ENCODE measurements around the gene ELAVL1.
"Not testable (repeated sequence)": the region's sequence is repeated elsewhere in the genome, so short reads cannot be mapped to it uniquely, and the experiment has no call there.

Gene ELAVL1

DNA sequence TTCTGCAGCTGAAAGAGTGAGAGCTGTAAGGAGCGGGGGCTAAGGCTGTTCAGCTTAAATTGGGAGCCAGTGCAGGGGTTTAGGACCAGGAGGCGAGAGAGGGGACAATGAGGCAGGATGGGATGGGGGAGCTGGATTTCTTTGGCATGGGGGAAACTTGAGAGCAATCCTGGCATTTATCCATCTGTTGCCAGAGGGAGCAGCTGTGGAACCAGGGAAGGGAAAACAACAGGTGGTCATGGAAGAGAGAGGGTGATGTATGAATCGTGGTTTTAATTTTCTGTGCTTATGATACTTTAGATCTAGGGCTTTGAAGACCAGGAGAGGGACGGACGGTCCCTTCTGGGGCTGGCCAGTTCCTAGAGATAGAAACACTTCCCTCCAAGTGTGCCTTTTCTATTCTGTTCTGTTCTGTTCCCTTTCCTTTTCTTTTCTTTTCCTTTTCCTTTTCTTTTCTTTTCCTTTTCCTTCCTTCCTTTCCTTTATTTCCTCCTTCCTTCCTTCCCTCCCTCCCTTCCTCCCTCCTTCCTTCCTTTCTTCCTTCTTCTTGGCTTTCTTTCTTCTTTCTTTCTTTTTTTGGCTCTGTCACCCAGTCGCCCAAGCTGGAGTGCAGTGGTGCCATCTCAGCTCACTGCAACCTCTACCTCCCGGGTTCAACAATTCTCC is 31.1 kb upstream of the ELAVL1 start:
- H2BK120ac ChIP-seq (ENCODE audit: low read depth, low read length) = no peak overlapping the region
- no CpG with 5 or more reads among the region's 7 CpGs for WGBS (ENCODE audit: extremely low coverage, insufficient coverage, low lambda C conversion rate)
- H3K18ac ChIP-seq (ENCODE audit: low read length) = no peak overlapping the region
- H3K23ac ChIP-seq (ENCODE audit: low read length) = no peak overlapping the region
- H3K79me2 ChIP-seq (ENCODE audit: control insufficient read depth, insufficient read depth, low read length) = no peaks in the 10 kb centered on the region
- H3K4me1 ChIP-seq (ENCODE audit: control insufficient read depth, low read depth, low read length) = no peaks in the 10 kb centered on the region
- H4K5ac ChIP-seq (ENCODE audit: low read length) = no peak overlapping the region
- H3K56ac ChIP-seq (ENCODE audit: low read length) = no peak overlapping the region
- H3K79me1 ChIP-seq (ENCODE audit: low read length) = no peaks in the 10 kb centered on the region
- DNase-seq = no peak
- no peak overlapping the region for H3K4me3 ChIP-seq (ENCODE audit: low read length)
- no peak overlapping the region for H3K4ac ChIP-seq (ENCODE audit: low read depth, low read length)
- no peak overlapping the region for H2BK15ac ChIP-seq (replicated peaks; ENCODE audit: low read depth)
- H3K4me2 ChIP-seq (ENCODE audit: low read length) = no peak overlapping the region
- no peak overlapping the region for H2AK5ac ChIP-seq (ENCODE audit: low read length)
- H3K27ac ChIP-seq (ENCODE audit: low read depth, low read length) = no peak overlapping the region
- no peak overlapping the region for H3K9ac ChIP-seq (ENCODE audit: low read length)
- H2BK5ac ChIP-seq (ENCODE audit: low read length) = no peak overlapping the region
- no peak overlapping the region for H4K8ac ChIP-seq (ENCODE audit: low read depth, low read length)
- no peaks in the 10 kb centered on the region for H3K27me3 ChIP-seq (ENCODE audit: insufficient read depth, low read length, poor library complexity)
- no peaks in the 10 kb centered on the region for H3K36me3 ChIP-seq (ENCODE audit: control insufficient read depth, insufficient read depth, low read length)

DNA sequence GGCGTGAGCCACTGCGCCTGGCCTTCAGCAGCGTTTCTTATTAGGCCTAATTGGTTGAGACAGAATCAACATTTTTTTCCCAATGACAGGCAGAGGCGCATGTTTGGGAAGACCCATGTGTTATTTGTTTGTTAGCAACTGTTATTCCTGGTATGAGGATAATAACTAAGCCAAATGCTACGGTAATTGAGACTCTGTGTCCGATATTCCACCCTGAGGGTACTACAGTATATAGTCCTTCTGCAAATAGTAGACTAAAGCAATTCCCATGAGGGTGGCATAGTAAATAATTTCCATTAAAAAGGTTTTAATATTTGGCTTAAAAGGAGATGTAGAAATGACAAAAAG is 28.7 kb upstream of the ELAVL1 start:
- Histone ChIP-seq H4K5ac (ENCODE audit: low read length) (no peak overlapping the region), H3K18ac (ENCODE audit: low read length) (no peak overlapping the region), H3K27ac (ENCODE audit: low read depth, low read length) (no peak overlapping the region), H3K79me1 (ENCODE audit: low read length) (no peaks in the 10 kb centered on the region), H4K8ac (ENCODE audit: low read depth, low read length) (no peak overlapping the region), H3K4ac (ENCODE audit: low read depth, low read length) (no peak overlapping the region), H2BK15ac (replicated peaks; ENCODE audit: low read depth) (no peak overlapping the region), H3K4me3 (ENCODE audit: low read length) (no peak overlapping the region), H2AK5ac (ENCODE audit: low read length) (no peak overlapping the region), H3K4me1 (ENCODE audit: control insufficient read depth, low read depth, low read length) (no peaks in the 10 kb centered on the region), H3K23ac (ENCODE audit: low read length) (no peak overlapping the region), H3K9ac (ENCODE audit: low read length) (no peak overlapping the region), H3K36me3 (ENCODE audit: control insufficient read depth, insufficient read depth, low read length) (no peaks in the 10 kb centered on the region), H3K79me2 (ENCODE audit: control insufficient read depth, insufficient read depth, low read length) (no peaks in the 10 kb centered on the region), H3K4me2 (ENCODE audit: low read length) (no peak overlapping the region), H3K56ac (ENCODE audit: low read length) (peak overlapping the region; percentile 42), H2BK5ac (ENCODE audit: low read length) (no peak overlapping the region), H2BK120ac (ENCODE audit: low read depth, low read length) (no peak overlapping the region), H3K27me3 (ENCODE audit: insufficient read depth, low read length, poor library complexity) (no peaks in the 10 kb centered on the region)
- no peak for DNase-seq
- WGBS (ENCODE audit: extremely low coverage, insufficient coverage, low lambda C conversion rate) = no CpG with 5 or more reads among the region's 6 CpGs

DNA sequence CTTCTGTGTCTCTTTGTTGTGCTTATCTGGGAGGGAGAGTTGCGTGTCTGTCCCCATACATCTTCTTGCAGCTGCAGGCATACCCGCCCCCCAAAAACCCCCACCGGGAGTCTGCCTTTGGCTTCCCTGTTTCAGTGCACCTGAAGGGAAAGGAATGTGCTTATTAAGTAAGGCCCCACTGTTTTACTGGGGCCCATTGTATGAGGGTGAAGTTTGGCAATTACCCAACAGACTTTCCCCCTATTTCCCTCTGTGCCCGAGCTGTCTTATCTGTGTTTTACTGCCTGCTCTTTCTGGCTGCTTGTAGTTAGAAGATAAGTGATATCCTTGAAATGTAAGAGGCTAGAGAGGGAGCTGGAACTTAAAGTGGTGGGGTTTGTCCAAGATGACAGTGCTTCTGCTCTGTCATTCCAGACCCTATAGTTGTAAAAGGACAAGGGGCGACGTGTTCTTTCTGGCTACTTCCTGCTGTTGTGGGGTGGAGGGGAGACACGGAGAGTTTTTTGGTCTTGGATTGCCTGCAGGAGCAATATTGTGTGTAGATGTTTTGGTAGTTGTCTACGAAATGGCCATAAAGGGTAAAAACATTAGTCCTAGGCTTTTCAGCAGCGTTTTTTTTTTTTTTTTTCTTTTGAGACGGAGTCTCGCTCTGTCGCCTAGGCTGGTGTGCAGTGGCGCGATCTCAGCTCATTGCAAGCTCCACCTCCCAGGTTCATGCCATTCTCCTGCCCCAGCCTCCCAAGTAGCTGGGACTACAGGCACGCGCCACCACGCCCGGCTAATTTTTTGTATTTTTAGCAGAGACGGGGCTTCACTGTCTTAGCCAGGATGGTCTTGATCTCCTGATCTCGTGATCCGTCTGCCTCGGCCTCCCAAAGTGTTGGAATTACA is 28.1 kb upstream of the ELAVL1 start:
- not testable (repeated sequence) for H4K5ac ChIP-seq (ENCODE audit: low read length); H2BK5ac ChIP-seq (ENCODE audit: low read length); H2BK120ac ChIP-seq (ENCODE audit: low read depth, low read length); H3K4me3 ChIP-seq (ENCODE audit: low read length); H2BK15ac ChIP-seq (replicated peaks; ENCODE audit: low read depth); H3K36me3 ChIP-seq (ENCODE audit: control insufficient read depth, insufficient read depth, low read length); H3K27me3 ChIP-seq (ENCODE audit: insufficient read depth, low read length, poor library complexity); H3K79me1 ChIP-seq (ENCODE audit: low read length); H3K79me2 ChIP-seq (ENCODE audit: control insufficient read depth, insufficient read depth, low read length); H3K18ac ChIP-seq (ENCODE audit: low read length); H3K9ac ChIP-seq (ENCODE audit: low read length); H2AK5ac ChIP-seq (ENCODE audit: low read length); H3K4me2 ChIP-seq (ENCODE audit: low read length); H3K4me1 ChIP-seq (ENCODE audit: control insufficient read depth, low read depth, low read length); H4K8ac ChIP-seq (ENCODE audit: low read depth, low read length); H3K23ac ChIP-seq (ENCODE audit: low read length); H3K4ac ChIP-seq (ENCODE audit: low read depth, low read length)
- H3K27ac ChIP-seq (ENCODE audit: low read depth, low read length) = peak overlapping the region; percentile 72
- DNase-seq = peak; percentile 38
- peak overlapping the region; percentile 79 for H3K56ac ChIP-seq (ENCODE audit: low read length)
- WGBS (ENCODE audit: extremely low coverage, insufficient coverage, low lambda C conversion rate) = no CpG with 5 or more reads among the region's 22 CpGs

DNA sequence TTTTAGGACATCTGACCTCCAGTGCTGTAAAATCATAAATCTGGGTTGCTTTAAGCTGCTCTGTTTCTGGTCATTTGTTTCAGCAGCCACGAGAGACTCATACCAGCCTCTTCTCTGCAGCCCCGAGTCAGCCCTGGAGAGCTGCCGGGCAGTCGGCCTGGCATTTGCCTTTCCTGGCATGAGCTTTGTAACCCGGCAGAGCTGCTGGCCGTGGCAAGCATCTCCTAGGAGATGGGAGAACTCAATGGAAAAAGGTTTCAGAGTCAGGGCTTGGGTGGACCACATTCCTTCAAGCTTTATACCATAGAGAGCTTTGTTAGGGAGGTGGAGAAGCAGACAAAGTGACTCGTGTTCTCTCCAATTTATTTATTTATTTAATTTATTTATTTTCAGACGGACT is 25.5 kb upstream of the ELAVL1 start:
- Histone ChIP-seq H4K8ac (ENCODE audit: low read depth, low read length) (no peak overlapping the region), H2BK15ac (replicated peaks; ENCODE audit: low read depth) (no peak overlapping the region), H2BK5ac (ENCODE audit: low read length) (no peak overlapping the region), H3K27ac (ENCODE audit: low read depth, low read length) (no peak overlapping the region), H3K56ac (ENCODE audit: low read length) (no peak overlapping the region), H3K4ac (ENCODE audit: low read depth, low read length) (no peak overlapping the region), H3K36me3 (ENCODE audit: control insufficient read depth, insufficient read depth, low read length) (no peaks in the 10 kb centered on the region), H3K18ac (ENCODE audit: low read length) (no peak overlapping the region), H2AK5ac (ENCODE audit: low read length) (no peak overlapping the region), H3K23ac (ENCODE audit: low read length) (no peak overlapping the region), H3K4me3 (ENCODE audit: low read length) (no peak overlapping the region), H3K79me1 (ENCODE audit: low read length) (no peaks in the 10 kb centered on the region), H3K27me3 (ENCODE audit: insufficient read depth, low read length, poor library complexity) (no peaks in the 10 kb centered on the region), H2BK120ac (ENCODE audit: low read depth, low read length) (no peak overlapping the region), H3K9ac (ENCODE audit: low read length) (no peak overlapping the region), H4K5ac (ENCODE audit: low read length) (no peak overlapping the region), H3K4me1 (ENCODE audit: control insufficient read depth, low read depth, low read length) (no peaks in the 10 kb centered on the region), H3K4me2 (ENCODE audit: low read length) (no peak overlapping the region), H3K79me2 (ENCODE audit: control insufficient read depth, insufficient read depth, low read length) (no peaks in the 10 kb centered on the region)
- no CpG with 5 or more reads among the region's 8 CpGs for WGBS (ENCODE audit: extremely low coverage, insufficient coverage, low lambda C conversion rate)
- no peak for DNase-seq

DNA sequence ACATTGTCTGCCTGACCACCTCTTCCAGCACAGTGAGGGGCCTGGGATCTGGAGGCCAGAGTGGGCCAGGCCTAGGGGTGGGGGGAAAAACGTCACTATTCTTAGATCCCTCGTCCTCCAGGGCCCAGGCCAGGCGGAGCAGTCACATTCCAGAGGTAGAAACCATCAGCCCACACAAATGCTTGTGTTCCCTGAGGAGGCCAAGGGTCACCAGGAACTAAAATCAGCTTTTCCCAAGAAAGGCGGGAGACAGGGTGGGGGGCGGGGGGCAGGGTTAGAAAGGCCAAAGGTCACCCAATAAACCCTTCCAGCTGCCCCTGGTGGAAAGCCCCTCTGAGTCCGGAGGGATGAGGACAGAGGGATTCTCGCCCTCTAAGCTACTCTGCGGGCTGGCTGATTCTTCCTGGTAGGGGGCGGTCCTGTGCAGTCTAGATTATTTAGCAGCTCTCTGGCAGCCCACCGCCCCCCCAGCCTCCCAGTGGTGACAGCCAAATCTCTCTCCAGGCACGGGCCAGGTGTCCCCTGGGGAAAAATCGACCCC is 23.6 kb upstream of the ELAVL1 start:
- Histone ChIP-seq H2AK5ac (ENCODE audit: low read length) (no peak overlapping the region), H3K27me3 (ENCODE audit: insufficient read depth, low read length, poor library complexity) (no peaks in the 10 kb centered on the region), H2BK120ac (ENCODE audit: low read depth, low read length) (no peak overlapping the region), H3K4me2 (ENCODE audit: low read length) (no peak overlapping the region), H4K5ac (ENCODE audit: low read length) (no peak overlapping the region), H3K27ac (ENCODE audit: low read depth, low read length) (peak overlapping the region; percentile 25), H3K18ac (ENCODE audit: low read length) (no peak overlapping the region), H4K8ac (ENCODE audit: low read depth, low read length) (no peak overlapping the region), H3K79me2 (ENCODE audit: control insufficient read depth, insufficient read depth, low read length) (no peaks in the 10 kb centered on the region), H3K36me3 (ENCODE audit: control insufficient read depth, insufficient read depth, low read length) (no peaks in the 10 kb centered on the region), H3K9ac (ENCODE audit: low read length) (no peak overlapping the region), H3K4me3 (ENCODE audit: low read length) (no peak overlapping the region), H3K4ac (ENCODE audit: low read depth, low read length) (no peak overlapping the region), H3K23ac (ENCODE audit: low read length) (no peak overlapping the region), H3K79me1 (ENCODE audit: low read length) (no peaks in the 10 kb centered on the region), H2BK15ac (replicated peaks; ENCODE audit: low read depth) (no peak overlapping the region), H3K4me1 (ENCODE audit: control insufficient read depth, low read depth, low read length) (peaks cover 2% of the 10 kb centered on the region), H3K56ac (ENCODE audit: low read length) (peak overlapping the region; percentile 27), H2BK5ac (ENCODE audit: low read length) (no peak overlapping the region)
- WGBS (ENCODE audit: extremely low coverage, insufficient coverage, low lambda C conversion rate) = no CpG with 5 or more reads among the region's 12 CpGs
- peak; percentile 79 for DNase-seq

All from mesendoderm (in vitro differentiated cells).